Kidney epithelial cell (primary cell): ENCODE data around the gene CDC34. TPM values are rescaled to one million over a fixed set of nuclear protein-coding genes. Genes with fewer than 3 reads are reported as not detected.

ENCODE experiments used
- DNase-seq: peaks from one replicate; pipeline ENCODE4 v3.0.0-alpha.2; 2010; ENCODE audit warnings: low read depth
- H3K27me3 ChIP-seq: 2 replicates; pipeline ENCODE4 v1.6.0; 2011; ENCODE audit warnings: low read length; ENCODE audit not compliant: control insufficient read depth, insufficient read depth
- H3K36me3 ChIP-seq: 2 replicates; pipeline ENCODE4 v1.5.1; 2011; ENCODE audit warnings: low read length; ENCODE audit not compliant: control insufficient read depth, insufficient read depth
- H3K4me3 ChIP-seq: 2 replicates; pipeline ENCODE4 v1.5.1; 2011; ENCODE audit warnings: low read depth, mild to moderate bottlenecking, control low read depth, low read length
- total RNA-seq: library from RNA; depleted of rRNA; stranded (reverse); fragments of >200 nt; gene quantifications from 2 replicates; pipeline ENCODE4 v1.2.3, GENCODE V29; 2015
- TF ChIP-seq, protein P1 (sequence below): IDR thresholded peaks from 2 replicates; pipeline ENCODE4 v1.5.1; 2011; ENCODE audit warnings: mild to moderate bottlenecking, moderate library complexity, low read length, control low read depth, inconsistent platforms; ENCODE audit not compliant: insufficient read depth, poor library complexity, severe bottlenecking

The CDC34 gene
- total RNA-seq, 1 donor from 2014 or later, result 194 TPM

DNA sequence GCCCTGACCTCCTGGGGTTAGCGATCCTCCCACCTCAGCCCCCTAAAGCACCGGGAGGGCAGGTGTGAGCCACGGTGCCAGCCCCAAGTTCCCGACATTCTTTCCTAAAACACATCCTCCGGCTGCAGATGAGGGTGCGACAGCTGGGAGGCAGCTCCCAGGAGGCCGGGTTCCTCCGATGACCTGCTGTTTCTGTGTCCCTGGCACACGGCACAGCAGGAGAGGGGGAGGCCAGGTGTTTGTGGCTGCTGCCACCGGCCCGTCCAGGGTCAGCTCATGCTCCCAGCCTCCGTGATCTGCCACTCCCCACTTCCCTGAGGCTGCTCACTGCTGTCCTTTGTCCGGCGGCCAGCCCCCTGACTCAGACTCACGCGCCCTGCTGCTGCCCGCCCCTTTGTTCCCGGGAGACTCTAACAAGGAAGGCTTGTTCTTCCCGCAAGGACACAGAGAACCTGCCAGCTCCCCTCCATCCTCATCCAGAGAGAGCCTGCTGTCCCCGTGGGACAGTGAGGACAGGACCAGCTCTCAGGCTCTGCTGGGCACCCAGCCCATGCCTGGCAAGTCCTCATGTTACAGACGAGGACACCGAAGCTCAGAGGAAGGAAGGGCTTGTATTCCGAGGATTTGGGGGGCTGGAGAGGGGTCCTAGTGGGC is 45.9 kb upstream of the CDC34 start:
- peaks cover 9% of the 10 kb centered on the region for H3K27me3 ChIP-seq
- H3K36me3 ChIP-seq, result no peaks in the 10 kb centered on the region
- TF ChIP-seq, protein P1, sequence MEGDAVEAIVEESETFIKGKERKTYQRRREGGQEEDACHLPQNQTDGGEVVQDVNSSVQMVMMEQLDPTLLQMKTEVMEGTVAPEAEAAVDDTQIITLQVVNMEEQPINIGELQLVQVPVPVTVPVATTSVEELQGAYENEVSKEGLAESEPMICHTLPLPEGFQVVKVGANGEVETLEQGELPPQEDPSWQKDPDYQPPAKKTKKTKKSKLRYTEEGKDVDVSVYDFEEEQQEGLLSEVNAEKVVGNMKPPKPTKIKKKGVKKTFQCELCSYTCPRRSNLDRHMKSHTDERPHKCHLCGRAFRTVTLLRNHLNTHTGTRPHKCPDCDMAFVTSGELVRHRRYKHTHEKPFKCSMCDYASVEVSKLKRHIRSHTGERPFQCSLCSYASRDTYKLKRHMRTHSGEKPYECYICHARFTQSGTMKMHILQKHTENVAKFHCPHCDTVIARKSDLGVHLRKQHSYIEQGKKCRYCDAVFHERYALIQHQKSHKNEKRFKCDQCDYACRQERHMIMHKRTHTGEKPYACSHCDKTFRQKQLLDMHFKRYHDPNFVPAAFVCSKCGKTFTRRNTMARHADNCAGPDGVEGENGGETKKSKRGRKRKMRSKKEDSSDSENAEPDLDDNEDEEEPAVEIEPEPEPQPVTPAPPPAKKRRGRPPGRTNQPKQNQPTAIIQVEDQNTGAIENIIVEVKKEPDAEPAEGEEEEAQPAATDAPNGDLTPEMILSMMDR, result no peak
- no peak overlapping the region for H3K4me3 ChIP-seq
- DNase-seq, result no peak

DNA sequence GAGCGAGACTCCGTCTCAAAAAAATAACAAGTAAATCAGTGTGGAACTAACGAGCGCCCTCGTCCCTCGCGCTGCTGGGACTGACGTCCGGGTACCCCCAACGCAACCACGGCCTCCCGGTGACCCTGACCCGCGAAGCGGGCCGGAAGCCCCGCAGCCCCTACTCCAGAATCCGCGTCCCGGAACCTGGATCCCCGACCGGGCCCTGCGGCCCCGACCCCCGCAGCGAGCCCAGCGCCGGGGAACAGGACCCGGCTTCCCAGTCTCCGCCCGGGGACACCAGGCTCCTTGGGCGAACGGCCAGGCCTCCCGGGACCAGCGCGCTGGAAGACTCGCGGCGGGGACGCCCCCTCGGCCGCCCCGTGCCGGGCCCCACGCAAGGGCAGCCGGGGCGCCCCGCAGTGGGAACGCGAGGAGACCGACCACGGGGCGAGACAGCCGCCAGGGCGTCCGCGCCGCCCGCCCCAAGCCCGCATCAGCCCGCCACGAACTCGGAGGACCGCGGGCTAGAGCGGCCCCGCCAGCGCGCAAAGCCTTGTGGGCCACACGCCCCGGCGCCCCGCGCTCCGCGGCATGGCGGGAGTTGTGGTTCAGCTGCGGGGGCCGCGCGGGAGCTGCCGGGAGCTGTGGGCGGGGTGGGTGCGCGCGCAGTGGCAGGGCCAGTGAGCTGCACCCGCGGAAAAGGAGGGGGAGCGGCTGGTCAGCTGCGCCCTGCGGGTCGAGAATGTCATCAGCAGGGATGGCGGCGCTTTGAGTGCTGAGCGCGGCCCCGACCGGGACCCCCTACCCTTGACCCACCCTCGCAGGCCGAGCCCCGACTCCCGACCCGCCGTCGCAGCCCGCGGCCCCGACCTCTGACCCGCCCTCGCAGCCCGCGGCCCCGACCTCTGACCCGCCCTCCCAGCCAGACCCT is 42.8 kb upstream of the CDC34 start:
- TF ChIP-seq, protein P1, result no peak
- Histone ChIP-seq H3K36me3 (no peaks in the 10 kb centered on the region), H3K4me3 (peak overlapping the region; percentile 88), H3K27me3 (peaks cover 9% of the 10 kb centered on the region)
- DNase-seq, result peak; percentile 67

DNA sequence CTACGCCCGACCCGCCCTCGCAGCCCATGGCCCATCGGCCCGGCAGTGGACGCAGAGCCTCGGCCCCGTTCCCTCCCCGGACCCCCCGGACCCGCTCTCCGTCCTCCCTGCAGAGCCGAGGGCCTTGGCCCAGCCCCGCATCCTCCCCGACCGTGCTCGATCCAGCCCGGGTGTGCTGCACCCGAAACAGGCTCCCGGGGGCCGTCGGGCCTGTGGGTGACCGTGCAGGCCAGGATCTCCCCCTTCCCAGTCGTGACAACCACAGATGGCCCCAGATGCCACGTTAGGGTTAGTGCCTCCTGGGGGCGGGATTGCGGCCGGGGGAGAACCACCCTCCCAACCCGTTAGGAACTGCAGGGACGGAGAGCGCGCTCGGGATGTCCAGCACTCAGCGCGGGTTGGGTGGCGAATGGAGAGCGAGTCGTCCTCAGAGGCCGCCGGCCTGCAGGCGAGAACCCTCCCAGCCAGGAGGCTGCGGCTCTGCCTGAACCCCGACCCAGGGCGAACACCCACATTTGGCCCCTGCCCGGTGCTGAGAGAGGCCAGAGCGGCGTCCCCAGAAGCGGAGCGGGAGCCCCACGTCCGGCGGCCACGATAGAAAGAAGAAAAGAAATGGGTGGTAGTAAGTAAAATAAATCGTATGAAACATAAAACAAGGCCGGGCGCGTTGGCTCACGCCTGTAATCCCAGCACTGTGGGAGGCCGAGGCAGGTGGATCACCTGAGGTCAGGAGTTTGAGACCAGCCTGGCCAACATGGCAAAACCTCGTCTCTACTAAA is 42.0 kb upstream of the CDC34 start:
- TF ChIP-seq, protein P1, result no peak
- Histone ChIP-seq H3K27me3 (peaks cover 9% of the 10 kb centered on the region), H3K4me3 (peak overlapping the region; percentile 88), H3K36me3 (no peaks in the 10 kb centered on the region)
- no peak for DNase-seq

DNA sequence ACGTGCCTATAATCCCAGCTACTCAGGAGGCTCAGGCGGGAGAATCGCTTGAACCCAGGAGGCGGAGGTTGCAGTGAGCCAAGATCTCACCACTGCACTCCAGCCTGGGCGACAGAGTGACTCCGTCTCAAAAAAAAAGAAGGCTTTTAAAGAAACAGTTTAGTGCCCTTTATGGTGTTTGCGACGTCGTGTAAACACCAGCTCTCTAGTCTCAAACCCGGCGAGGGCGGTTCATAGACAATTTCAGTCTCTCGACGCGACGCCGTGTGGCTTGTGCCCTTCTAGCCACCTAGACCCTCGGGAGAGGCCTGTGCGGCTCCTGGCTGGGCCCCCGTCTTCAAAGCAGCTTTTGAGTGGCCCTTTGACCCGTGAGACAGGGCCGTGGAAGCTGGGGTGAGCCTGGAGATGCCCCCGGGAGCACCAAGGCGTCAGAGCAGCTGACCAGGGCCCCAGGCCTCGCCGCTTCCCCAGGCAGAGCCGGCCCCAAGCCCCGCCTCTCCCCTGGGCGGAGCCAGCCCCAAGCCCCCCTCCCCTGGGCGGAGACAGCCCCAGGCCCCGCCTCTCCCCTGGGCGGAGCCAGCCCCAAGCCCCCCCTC is 40.3 kb upstream of the CDC34 start:
- H3K27me3 ChIP-seq, result peaks cover 9% of the 10 kb centered on the region
- TF ChIP-seq, protein P1, result no peak
- H3K4me3 ChIP-seq, result no peak overlapping the region

DNA sequence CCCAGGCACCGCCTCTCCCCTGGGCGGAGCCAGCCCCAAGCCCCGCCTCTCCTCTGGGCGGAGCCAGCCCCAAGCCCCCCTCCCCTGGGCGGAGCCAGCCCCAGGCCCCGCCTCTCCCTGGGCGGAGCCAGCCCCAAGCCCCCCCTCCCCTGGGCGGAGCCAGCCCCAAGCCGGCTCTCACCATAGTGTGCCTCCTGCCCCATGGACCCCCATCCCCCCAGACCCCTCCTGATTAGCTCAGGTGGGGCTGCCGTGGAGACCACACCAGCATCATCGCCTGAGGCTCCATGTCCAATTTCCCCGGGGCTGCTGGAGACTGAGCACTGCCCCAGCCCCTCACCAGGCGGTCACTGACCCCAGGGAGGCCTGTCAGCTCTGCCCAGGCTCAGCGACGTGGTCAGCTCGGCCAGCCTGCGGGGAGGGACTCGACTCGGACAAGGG is 39.4 kb upstream of the CDC34 start:
- no peak for DNase-seq
- TF ChIP-seq, protein P1, result no peak
- Histone ChIP-seq H3K4me3 (no peak overlapping the region), H3K27me3 (peaks cover 11% of the 10 kb centered on the region), H3K36me3 (no peaks in the 10 kb centered on the region)

More for the DNA sequence above, 40.3 kb upstream of the CDC34 start:
- H3K36me3 ChIP-seq, result no peaks in the 10 kb centered on the region
- DNase-seq, result no peak
